HEK293 (cell line): ENCODE measurements around the gene MCAM.

Experiments used
- CTCF ChIA-PET: fragments of 350-600 bp; formaldehyde crosslinking; extraction: SDS; loops from one replicate; lab custom pipeline; 2021; ENCODE audit warnings: antibody characterized with exemption; lab: Yijun Ruan, JAX
- POLR2A ChIA-PET: fragments of 300-600 bp; formaldehyde crosslinking; extraction: SDS; loops from one replicate; lab custom pipeline; 2020; ENCODE audit warnings: antibody characterized with exemption, inconsistent platforms; lab: Yijun Ruan, JAX
- H3K27ac ChIP-seq: fragments of 200-500 bp; sonication (Bioruptor generic); 2 replicates; pipeline ENCODE4 v1.5.1; 2014; ENCODE audit warnings: low read depth, low read length, control low read depth, inconsistent platforms; ENCODE audit errors: extremely low read depth
- H3K36me3 ChIP-seq, 2 experiments: fragments of 200-500 bp in 1 of 2; sonication (Bioruptor generic) in 1 of 2; 1 replicate in 1 of 2; 2 replicates in 1 of 2; pipeline ENCODE4 v1.5.1; 2014 to 2017; ENCODE audit warnings: inconsistent platforms in 2 of 2, low read length in 2 of 2; ENCODE audit not compliant: control insufficient read depth in 2 of 2, insufficient read depth in 1 of 2
- H3K4me1 ChIP-seq: fragments of 200-500 bp; sonication (Bioruptor generic); 2 replicates; pipeline ENCODE4 v1.5.1; 2014; ENCODE audit warnings: mild to moderate bottlenecking, low read length, inconsistent platforms; ENCODE audit not compliant: control insufficient read depth, insufficient read depth
- H3K4me3 ChIP-seq: 2 replicates; pipeline ENCODE4 v1.5.1; 2011; ENCODE audit warnings: low read depth, mild to moderate bottlenecking, control low read depth, low read length, moderate library complexity
- H3K9me3 ChIP-seq: fragments of 200-500 bp; sonication (Bioruptor generic); 2 replicates; pipeline ENCODE4 v1.5.1; 2014; ENCODE audit warnings: low read depth, low read length, inconsistent platforms; ENCODE audit not compliant: control insufficient read depth, insufficient read depth
- FEZF1 ChIP-seq: fragments of 450-650 bp; formaldehyde crosslinking; IDR thresholded peaks from 2 replicates; pipeline ENCODE4 v1.5.1; 2016; ENCODE audit warnings: missing biosample characterization, missing genetic modification characterization
- GLIS1 ChIP-seq: fragments of 450-650 bp; formaldehyde crosslinking; IDR thresholded peaks from 2 replicates; pipeline ENCODE4 v1.5.1; 2016; ENCODE audit warnings: missing biosample characterization, missing genetic modification characterization
- GLIS2 ChIP-seq: fragments of 450-650 bp; formaldehyde crosslinking; IDR thresholded peaks from 2 replicates; pipeline ENCODE4 v1.5.1; 2016; ENCODE audit warnings: missing biosample characterization, missing genetic modification characterization
- MZF1 ChIP-seq: fragments of 450-650 bp; formaldehyde crosslinking; IDR thresholded peaks from 2 replicates; pipeline ENCODE4 v1.5.1; 2017; ENCODE audit warnings: missing biosample characterization, missing genetic modification characterization, borderline replicate concordance
- OSR2 ChIP-seq: fragments of 450-650 bp; formaldehyde crosslinking; IDR thresholded peaks from 2 replicates; pipeline ENCODE4 v1.5.1; 2016; ENCODE audit warnings: missing biosample characterization, missing genetic modification characterization
- SCRT2 ChIP-seq: fragments of 450-650 bp; formaldehyde crosslinking; IDR thresholded peaks from 2 replicates; pipeline ENCODE4 v1.5.1; 2016; ENCODE audit warnings: missing biosample characterization, missing genetic modification characterization
- SP2 ChIP-seq: fragments of 450-650 bp; formaldehyde crosslinking; IDR thresholded peaks from 2 replicates; pipeline ENCODE4 v1.5.1; 2016; ENCODE audit warnings: missing biosample characterization, missing genetic modification characterization
- SP3 ChIP-seq: fragments of 450-650 bp; formaldehyde crosslinking; IDR thresholded peaks from 2 replicates; pipeline ENCODE4 v1.5.1; 2016; ENCODE audit warnings: missing biosample characterization, missing genetic modification characterization
- ZBTB1 ChIP-seq: fragments of 450-650 bp; formaldehyde crosslinking; IDR thresholded peaks from 2 replicates; pipeline ENCODE4 v1.5.1; 2016; ENCODE audit warnings: missing biosample characterization, missing genetic modification characterization
- ZFP37 ChIP-seq: fragments of 450-650 bp; formaldehyde crosslinking; IDR thresholded peaks from 2 replicates; pipeline ENCODE4 v1.5.1; 2016; ENCODE audit warnings: missing biosample characterization, missing genetic modification characterization
- ZFP69B ChIP-seq: fragments of 450-650 bp; formaldehyde crosslinking; IDR thresholded peaks from 2 replicates; pipeline ENCODE4 v1.5.1; 2016; ENCODE audit warnings: missing biosample characterization, missing genetic modification characterization
- ZNF157 ChIP-seq: fragments of 450-650 bp; formaldehyde crosslinking; IDR thresholded peaks from 2 replicates; pipeline ENCODE4 v1.5.1; 2016; ENCODE audit warnings: missing biosample characterization, missing genetic modification characterization
- ZNF23 ChIP-seq: fragments of 450-650 bp; formaldehyde crosslinking; IDR thresholded peaks from 2 replicates; pipeline ENCODE4 v1.5.1; 2016; ENCODE audit warnings: missing biosample characterization, missing genetic modification characterization, borderline replicate concordance
- ZNF335 ChIP-seq: fragments of 450-650 bp; formaldehyde crosslinking; conservative IDR thresholded peaks from 2 replicates; pipeline ENCODE4 v1.5.1; 2016; ENCODE audit warnings: missing biosample characterization, missing genetic modification characterization
- ZNF37A ChIP-seq: fragments of 450-650 bp; IDR thresholded peaks from 2 replicates; pipeline ENCODE4 v1.5.1; 2018; ENCODE audit warnings: missing biosample characterization, missing genetic modification characterization
- ZSCAN30 ChIP-seq: fragments of 450-650 bp; IDR thresholded peaks from 2 replicates; pipeline ENCODE4 v1.5.1; 2018; ENCODE audit warnings: missing biosample characterization, mild to moderate bottlenecking, missing genetic modification characterization, moderate library complexity
- TF ChIP-seq, protein P1 (sequence below): fragments of 450-650 bp; formaldehyde crosslinking; IDR thresholded peaks from 2 replicates; pipeline ENCODE4 v1.5.1; 2016; ENCODE audit warnings: missing biosample characterization, missing genetic modification characterization
- TF ChIP-seq, protein P2 (sequence below): fragments of 450-650 bp; formaldehyde crosslinking; optimal IDR thresholded peaks from 2 replicates; pipeline ENCODE3; 2016; ENCODE audit warnings: missing biosample characterization, mild to moderate bottlenecking, missing genetic modification characterization

The MCAM gene

DNA sequence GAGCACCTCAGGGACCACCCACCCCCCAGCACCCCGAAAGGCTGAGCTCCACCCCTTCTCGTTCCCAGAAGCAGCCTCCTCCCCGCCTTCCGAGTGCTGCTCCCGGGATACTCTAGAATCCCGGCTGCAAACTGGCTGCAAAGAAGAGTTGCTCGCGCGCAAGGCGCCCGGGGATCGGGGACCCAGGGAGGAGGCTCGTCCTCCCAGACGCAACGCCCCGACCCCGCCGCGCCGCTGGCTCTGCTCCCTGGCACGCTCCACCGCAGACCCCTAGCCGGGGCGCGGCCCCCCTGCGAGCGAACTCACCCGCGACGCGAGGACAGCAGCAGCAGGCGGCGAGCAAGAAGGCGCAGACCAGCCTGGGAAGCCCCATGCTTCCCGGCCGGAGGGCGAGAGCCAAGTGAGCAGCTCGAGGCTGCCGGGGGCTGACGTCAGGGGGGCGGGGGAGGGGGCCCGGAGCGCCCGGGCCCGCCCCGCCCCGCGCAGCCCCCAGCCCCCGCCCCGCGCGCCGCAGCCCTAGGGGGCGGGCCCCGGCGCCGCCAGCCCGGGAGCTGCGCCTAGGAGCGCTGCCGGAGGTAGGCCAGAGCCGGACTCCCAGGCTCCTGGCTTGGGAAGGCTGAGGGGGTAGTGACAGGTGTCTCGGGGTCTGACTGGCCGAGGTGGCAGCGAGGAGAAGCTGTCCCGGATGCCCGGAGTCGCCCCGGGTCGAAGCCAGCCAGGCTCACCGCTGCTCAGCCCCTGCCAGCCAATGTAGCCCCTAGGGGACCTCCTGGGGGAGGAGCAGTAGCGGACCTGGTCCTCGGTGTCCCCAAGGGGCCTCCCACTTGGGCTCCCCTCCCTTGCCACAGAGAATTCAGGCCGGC lies at the start of gene MCAM (continued):
- TF ChIP-seq, protein P1, sequence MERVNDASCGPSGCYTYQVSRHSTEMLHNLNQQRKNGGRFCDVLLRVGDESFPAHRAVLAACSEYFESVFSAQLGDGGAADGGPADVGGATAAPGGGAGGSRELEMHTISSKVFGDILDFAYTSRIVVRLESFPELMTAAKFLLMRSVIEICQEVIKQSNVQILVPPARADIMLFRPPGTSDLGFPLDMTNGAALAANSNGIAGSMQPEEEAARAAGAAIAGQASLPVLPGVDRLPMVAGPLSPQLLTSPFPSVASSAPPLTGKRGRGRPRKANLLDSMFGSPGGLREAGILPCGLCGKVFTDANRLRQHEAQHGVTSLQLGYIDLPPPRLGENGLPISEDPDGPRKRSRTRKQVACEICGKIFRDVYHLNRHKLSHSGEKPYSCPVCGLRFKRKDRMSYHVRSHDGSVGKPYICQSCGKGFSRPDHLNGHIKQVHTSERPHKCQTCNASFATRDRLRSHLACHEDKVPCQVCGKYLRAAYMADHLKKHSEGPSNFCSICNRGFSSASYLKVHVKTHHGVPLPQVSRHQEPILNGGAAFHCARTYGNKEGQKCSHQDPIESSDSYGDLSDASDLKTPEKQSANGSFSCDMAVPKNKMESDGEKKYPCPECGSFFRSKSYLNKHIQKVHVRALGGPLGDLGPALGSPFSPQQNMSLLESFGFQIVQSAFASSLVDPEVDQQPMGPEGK = 0 out of 2 replicates have a peak, but pooled peaks have one; percentile 6
- no peak for TF ChIP-seq ZFP69B
- TF ChIP-seq FEZF1 (tag by site-specific recombination) = peak; percentile 48
- TF ChIP-seq ZNF335 (tag by site-specific recombination) = peak; percentile 76
- TF ChIP-seq GLIS1 (tag by site-specific recombination) = peak; percentile 51
- TF ChIP-seq SP3 (tag by site-specific recombination) = peak; percentile 34; the same call in 1 of the 2 replicates
- no peak for TF ChIP-seq ZSCAN30 (tag by site-specific recombination)
- TF ChIP-seq SP2 (tag by site-specific recombination) = peak; percentile 19; the same call in 1 of the 2 replicates
- TF ChIP-seq ZNF157 (tag by site-specific recombination) = no peak
- peak; percentile 67 for TF ChIP-seq OSR2 (tag by site-specific recombination)
- peak; percentile 61 for TF ChIP-seq SCRT2
- peak; percentile 57; the same call in 1 of the 2 replicates for TF ChIP-seq ZFP37 (tag by site-specific recombination)
- TF ChIP-seq, all 188 proteins: peak for 25

DNA sequence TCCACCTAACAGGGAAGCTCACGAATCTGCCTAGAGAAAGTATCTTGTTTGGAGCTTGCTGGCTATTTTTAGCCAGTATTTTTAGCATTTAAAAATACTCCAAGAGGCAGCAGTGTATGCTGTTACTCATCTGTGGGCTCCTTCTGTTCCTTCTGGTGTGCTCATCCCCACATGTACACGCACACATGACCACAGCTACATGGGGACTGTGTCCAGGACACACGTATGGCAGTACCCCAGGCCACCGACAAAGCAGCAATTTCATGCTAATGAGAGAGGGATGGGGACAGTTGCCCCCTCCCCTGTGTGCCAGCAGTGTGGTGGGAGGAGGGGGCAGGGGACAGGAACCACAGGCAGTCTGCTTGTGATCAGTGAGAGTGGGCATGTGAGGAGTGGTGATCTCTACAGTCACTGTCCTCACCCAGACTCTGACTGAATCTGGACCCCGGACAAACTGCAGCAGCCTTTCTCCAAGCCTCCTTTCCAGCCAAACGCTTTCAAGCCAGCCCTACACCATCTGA lies 48.2 kb upstream of the MCAM start:
- ChIA-PET CTCF (interaction anchor here (0.6 to 2.2 kb wide), 8 partner anchors 8 to 159 kb away, joined by 3 to 20 read pairs (median 5); partner anchors contain the start of genes C1QTNF5 and CBL), POLR2A (no interaction called here)

DNA sequence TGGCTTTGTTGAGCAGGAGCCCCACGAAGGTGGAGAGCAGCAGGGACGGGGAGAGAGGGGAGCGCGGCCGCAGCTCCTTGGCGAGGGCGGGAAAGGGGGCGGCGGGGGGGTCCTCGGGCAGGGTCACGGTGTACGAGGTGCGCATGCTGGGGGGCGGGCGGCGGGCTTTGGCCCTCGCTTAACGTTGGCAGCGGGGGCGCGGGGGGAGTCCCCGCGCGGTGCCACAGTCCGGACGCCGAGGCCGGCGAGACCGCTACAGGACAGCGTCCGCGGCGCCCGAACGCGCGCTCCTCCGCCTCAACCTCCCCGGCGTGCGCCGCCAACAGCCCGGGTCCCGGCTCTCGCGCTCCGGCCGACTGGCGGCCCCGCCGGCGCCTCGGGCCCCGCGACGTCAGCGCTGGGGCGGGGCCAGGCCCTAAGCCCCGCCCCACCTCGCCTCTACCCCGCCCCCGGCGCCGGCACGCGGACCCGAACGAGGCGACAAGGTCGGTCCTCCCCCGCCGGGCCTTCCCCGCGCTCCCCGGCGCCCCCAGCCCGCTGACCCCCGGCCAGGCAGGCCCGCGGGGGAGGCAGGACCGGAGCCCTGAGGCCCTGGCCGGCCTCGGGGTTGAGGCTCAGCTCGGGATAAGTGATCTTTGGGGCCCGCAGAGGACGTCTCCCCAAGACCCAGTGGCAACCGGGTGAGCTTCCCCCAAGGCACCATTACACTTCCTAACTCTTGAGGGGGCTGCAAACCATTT lies 47.1 kb upstream of the MCAM start:
- no peak overlapping the region; the same call in 1 of the 2 replicates for H3K27ac ChIP-seq
- H3K36me3 ChIP-seq = peaks cover 0 to 10% of the 10 kb centered on the region in 2 experiments; a peak in 1 of 3 replicates
- peaks cover 9% of the 10 kb centered on the region for H3K4me1 ChIP-seq
- no peaks in the 10 kb centered on the region for H3K9me3 ChIP-seq
- ChIA-PET POLR2A (interaction anchor here (0.6 to 0.9 kb wide), 3 partner anchors 16 to 216 kb away, joined by 3 to 8 read pairs (median 5); no protein-coding TSS in a partner anchor), CTCF (interaction anchor here (1.2 to 2.2 kb wide), 8 partner anchors 10 to 158 kb away, joined by 3 to 20 read pairs (median 7); partner anchors contain the start of genes C1QTNF5 and CBL)
- H3K4me3 ChIP-seq = peak overlapping the region; percentile 32
- TF ChIP-seq GLIS2 (0 out of 2 replicates have a peak, but pooled peaks have one; percentile 33), ZNF37A (tag by site-specific recombination) (peak; percentile 72), MZF1 (tag by site-specific recombination) (no peak), ZNF23 (tag by site-specific recombination) (no peak)
- TF ChIP-seq, protein P2, sequence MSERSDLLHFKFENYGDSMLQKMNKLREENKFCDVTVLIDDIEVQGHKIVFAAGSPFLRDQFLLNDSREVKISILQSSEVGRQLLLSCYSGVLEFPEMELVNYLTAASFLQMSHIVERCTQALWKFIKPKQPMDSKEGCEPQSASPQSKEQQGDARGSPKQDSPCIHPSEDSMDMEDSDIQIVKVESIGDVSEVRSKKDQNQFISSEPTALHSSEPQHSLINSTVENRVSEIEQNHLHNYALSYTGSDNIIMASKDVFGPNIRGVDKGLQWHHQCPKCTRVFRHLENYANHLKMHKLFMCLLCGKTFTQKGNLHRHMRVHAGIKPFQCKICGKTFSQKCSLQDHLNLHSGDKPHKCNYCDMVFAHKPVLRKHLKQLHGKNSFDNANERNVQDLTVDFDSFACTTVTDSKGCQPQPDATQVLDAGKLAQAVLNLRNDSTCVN = peak; percentile 12
- TF ChIP-seq, all 188 proteins: peak for 3

More for the DNA sequence above, 48.2 kb upstream of the MCAM start:
- no peaks in the 10 kb centered on the region for H3K36me3 ChIP-seq
- H3K27ac ChIP-seq = no peak overlapping the region
- TF ChIP-seq ZNF335 (tag by site-specific recombination) (peak; percentile 59), ZBTB1 (tag by site-specific recombination) (no peak)
- no peaks in the 10 kb centered on the region for H3K9me3 ChIP-seq
- H3K4me1 ChIP-seq = peaks cover 9% of the 10 kb centered on the region
- no peak overlapping the region for H3K4me3 ChIP-seq
